ENCODE measurements around the gene ZFAND6.

DNA sequence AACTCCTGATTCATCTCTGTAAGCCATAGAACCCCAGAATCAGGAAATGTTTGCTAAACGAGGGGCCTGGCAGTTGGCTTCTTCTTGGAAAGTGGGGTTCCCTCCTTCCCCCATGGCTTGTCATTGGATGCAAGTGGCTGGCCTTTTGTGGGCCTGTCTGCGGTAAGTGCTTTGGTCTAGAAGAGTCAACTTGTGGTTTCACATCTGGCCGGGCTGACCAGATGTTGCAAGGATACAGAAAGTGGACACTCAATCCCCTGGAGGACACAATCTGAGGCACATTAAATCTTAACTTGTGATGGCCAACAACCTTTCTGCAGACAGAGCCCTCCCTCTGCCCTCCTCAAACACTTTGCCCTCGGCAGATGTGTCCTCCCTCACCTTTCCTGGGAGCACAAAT lies 94.4 kb downstream of the ZFAND6 start:
- TF ChIP-seq RXRA (IDR thresholded peaks at IDR 0.05) (no peak), YY1 (IDR thresholded peaks at IDR 0.05) (no peak)
- TF ChIP-seq, protein P1, sequence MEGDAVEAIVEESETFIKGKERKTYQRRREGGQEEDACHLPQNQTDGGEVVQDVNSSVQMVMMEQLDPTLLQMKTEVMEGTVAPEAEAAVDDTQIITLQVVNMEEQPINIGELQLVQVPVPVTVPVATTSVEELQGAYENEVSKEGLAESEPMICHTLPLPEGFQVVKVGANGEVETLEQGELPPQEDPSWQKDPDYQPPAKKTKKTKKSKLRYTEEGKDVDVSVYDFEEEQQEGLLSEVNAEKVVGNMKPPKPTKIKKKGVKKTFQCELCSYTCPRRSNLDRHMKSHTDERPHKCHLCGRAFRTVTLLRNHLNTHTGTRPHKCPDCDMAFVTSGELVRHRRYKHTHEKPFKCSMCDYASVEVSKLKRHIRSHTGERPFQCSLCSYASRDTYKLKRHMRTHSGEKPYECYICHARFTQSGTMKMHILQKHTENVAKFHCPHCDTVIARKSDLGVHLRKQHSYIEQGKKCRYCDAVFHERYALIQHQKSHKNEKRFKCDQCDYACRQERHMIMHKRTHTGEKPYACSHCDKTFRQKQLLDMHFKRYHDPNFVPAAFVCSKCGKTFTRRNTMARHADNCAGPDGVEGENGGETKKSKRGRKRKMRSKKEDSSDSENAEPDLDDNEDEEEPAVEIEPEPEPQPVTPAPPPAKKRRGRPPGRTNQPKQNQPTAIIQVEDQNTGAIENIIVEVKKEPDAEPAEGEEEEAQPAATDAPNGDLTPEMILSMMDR (IDR thresholded peaks at IDR 0.05; ENCODE audit: low read depth, low read length, missing input control): no peak

All from liver (tissue), 3 donors.